Measurements from ENCODE around the gene CERK.
"Not testable (repeated sequence)": the region's sequence is repeated elsewhere in the genome, so short reads cannot be mapped to it uniquely, and the experiment has no call there.

The CERK gene

GRCh38 chr22:46748206-46748907 is 10.3 kb upstream of the CERK start:
- DNase-seq: no peak

GRCh38 chr22:46747646-46748045 is 9.6 kb upstream of the CERK start:
- DNase-seq: no peak

GRCh38 chr22:46746620-46747019 is 8.6 kb upstream of the CERK start:
- no peak for DNase-seq

- DNase-seq: no peak
Observed at GRCh38 chr22:46746192-46746591, 8.1 kb upstream of the CERK start.

- DNase-seq: no peak
Observed at GRCh38 chr22:46744581-46744980, 6.5 kb upstream of the CERK start.

- DNase-seq: no peak
Observed at GRCh38 chr22:46742576-46743221, 4.6 kb upstream of the CERK start.

GRCh38 chr22:46741974-46742519 is 4.0 kb upstream of the CERK start:
- no peak for DNase-seq

- no peak for DNase-seq
Observed at GRCh38 chr22:46740910-46741780, 3.1 kb upstream of the CERK start.

GRCh38 chr22:46739094-46739870 is 1.2 kb upstream of the CERK start:
- DNase-seq: peak; percentile 83

GRCh38 chr22:46738647-46739093 is 618 bp upstream of the CERK start:
- DNase-seq: no peak

GRCh38 chr22:46737105-46737975 is 712 bp downstream of the CERK start:
- DNase-seq: peak; percentile 69

GRCh38 chr22:46736705-46737104 is 1.3 kb downstream of the CERK start:
- no peak for DNase-seq

- no peak for DNase-seq
Observed at GRCh38 chr22:46735747-46736608, 2.1 kb downstream of the CERK start.

GRCh38 chr22:46734830-46735453 is 3.1 kb downstream of the CERK start:
- DNase-seq: peak; percentile 75

- DNase-seq: not testable (repeated sequence)
Observed at GRCh38 chr22:46734213-46734722, 3.8 kb downstream of the CERK start.

- no peak for DNase-seq
Observed at GRCh38 chr22:46732513-46732912, 5.5 kb downstream of the CERK start.

- no peak for DNase-seq
Observed at GRCh38 chr22:46732041-46732379, 6.0 kb downstream of the CERK start.

GRCh38 chr22:46731246-46732040 is 6.6 kb downstream of the CERK start:
- DNase-seq: no peak
